ENCODE results near the gene ATIC.

Gene ATIC

GRCh38 chr2:215283221-215283620 is 28.6 kb upstream of the ATIC start:
- Histone ChIP-seq H3K9me3 (ENCODE audit: control insufficient read depth, insufficient read depth, low read depth, low read length) (no peaks in the 10 kb centered on the region), H3K27ac (ENCODE audit: extremely low read depth, low read depth, low read length) (no peak overlapping the region), H3K4me1 (ENCODE audit: control insufficient read depth, insufficient read depth, low read length) (no peaks in the 10 kb centered on the region), H3K36me3 (ENCODE audit: control insufficient read depth in 2 of 2, insufficient read depth in 1 of 2, low read length in 2 of 2) (no peaks in the 10 kb centered on the region), H3K4me3 (ENCODE audit: low read depth, low read length) (no peak overlapping the region)
- POLR2A ChIA-PET, result no interaction called here
- TF ChIP-seq, protein P1, sequence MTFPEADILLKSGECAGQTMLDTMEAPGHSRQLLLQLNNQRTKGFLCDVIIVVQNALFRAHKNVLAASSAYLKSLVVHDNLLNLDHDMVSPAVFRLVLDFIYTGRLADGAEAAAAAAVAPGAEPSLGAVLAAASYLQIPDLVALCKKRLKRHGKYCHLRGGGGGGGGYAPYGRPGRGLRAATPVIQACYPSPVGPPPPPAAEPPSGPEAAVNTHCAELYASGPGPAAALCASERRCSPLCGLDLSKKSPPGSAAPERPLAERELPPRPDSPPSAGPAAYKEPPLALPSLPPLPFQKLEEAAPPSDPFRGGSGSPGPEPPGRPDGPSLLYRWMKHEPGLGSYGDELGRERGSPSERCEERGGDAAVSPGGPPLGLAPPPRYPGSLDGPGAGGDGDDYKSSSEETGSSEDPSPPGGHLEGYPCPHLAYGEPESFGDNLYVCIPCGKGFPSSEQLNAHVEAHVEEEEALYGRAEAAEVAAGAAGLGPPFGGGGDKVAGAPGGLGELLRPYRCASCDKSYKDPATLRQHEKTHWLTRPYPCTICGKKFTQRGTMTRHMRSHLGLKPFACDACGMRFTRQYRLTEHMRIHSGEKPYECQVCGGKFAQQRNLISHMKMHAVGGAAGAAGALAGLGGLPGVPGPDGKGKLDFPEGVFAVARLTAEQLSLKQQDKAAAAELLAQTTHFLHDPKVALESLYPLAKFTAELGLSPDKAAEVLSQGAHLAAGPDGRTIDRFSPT (tag by site-specific recombination; IDR thresholded peaks at IDR 0.05), result no peak
- CTCF ChIA-PET, result no interaction called here

GRCh38 chr2:215286309-215286708 is 25.6 kb upstream of the ATIC start:
- CTCF ChIA-PET, result no interaction called here
- H3K9me3 ChIP-seq (ENCODE audit: control insufficient read depth, insufficient read depth, low read depth, low read length), result no peaks in the 10 kb centered on the region
- no peak overlapping the region for H3K4me3 ChIP-seq (ENCODE audit: low read depth, low read length)
- H3K4me1 ChIP-seq (ENCODE audit: control insufficient read depth, insufficient read depth, low read length), result no peaks in the 10 kb centered on the region
- no peaks in the 10 kb centered on the region for H3K36me3 ChIP-seq (ENCODE audit: control insufficient read depth in 2 of 2, insufficient read depth in 1 of 2, low read length in 2 of 2)
- TF ChIP-seq, protein P2, sequence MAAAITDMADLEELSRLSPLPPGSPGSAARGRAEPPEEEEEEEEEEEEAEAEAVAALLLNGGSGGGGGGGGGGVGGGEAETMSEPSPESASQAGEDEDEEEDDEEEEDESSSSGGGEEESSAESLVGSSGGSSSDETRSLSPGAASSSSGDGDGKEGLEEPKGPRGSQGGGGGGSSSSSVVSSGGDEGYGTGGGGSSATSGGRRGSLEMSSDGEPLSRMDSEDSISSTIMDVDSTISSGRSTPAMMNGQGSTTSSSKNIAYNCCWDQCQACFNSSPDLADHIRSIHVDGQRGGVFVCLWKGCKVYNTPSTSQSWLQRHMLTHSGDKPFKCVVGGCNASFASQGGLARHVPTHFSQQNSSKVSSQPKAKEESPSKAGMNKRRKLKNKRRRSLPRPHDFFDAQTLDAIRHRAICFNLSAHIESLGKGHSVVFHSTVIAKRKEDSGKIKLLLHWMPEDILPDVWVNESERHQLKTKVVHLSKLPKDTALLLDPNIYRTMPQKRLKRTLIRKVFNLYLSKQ (tag by site-specific recombination; IDR thresholded peaks at IDR 0.05; ENCODE audit: borderline replicate concordance), result no peak
- no peak overlapping the region for H3K27ac ChIP-seq (ENCODE audit: extremely low read depth, low read depth, low read length)
- POLR2A ChIA-PET, result interaction anchor here (0.8 kb wide), 1 partner anchor 195 kb away, joined by 5 read pairs; no protein-coding TSS in a partner anchor

DNA sequence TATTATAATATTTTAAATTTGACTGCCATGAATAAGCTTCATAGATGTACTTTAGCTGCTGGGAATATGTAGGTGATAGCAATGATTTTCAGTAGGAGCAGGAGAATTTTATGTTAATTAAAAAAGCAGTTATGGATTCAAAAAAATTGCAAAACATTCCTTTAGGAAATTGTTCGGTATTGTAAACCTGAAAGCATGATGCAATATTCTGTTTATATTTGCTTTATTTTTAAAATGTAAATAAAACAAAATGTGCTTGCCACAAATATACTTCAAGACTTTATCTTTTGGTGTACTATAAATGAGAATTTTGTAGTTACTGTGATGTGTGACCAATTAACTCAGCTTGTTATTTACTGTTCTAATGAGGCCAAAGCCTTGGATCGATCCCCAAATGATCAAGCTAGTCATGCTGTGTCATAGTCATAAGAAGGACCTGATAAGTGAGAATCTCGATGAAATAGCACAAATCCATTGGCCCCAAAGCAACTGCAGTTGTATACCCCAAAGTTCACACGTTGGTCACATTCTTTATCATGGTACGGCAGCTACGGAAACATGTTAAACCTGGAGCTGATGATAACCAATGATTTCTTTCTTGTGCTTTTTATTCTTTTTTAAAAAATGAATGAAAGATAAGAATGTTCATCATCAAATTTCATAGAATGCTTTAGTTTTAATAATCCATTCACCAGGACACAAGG is 23.6 kb upstream of the ATIC start:
- no peaks in the 10 kb centered on the region for H3K9me3 ChIP-seq (ENCODE audit: control insufficient read depth, insufficient read depth, low read depth, low read length)
- ChIA-PET POLR2A (interaction anchor here (0.5 kb wide), 1 partner anchor 42 kb away, joined by 3 read pairs; no protein-coding TSS in a partner anchor), CTCF (interaction anchor here (0.6 kb wide), 1 partner anchor 18 kb away, joined by 9 read pairs; no protein-coding TSS in a partner anchor)
- H3K4me3 ChIP-seq (ENCODE audit: low read depth, low read length), result no peak overlapping the region
- H3K27ac ChIP-seq (ENCODE audit: extremely low read depth, low read depth, low read length), result no peak overlapping the region
- no peaks in the 10 kb centered on the region for H3K36me3 ChIP-seq (ENCODE audit: control insufficient read depth in 2 of 2, insufficient read depth in 1 of 2, low read length in 2 of 2)
- H3K4me1 ChIP-seq (ENCODE audit: control insufficient read depth, insufficient read depth, low read length), result no peaks in the 10 kb centered on the region
- no peak for TF ChIP-seq ZNF76 (tag by site-specific recombination; IDR thresholded peaks at IDR 0.05; ENCODE audit: borderline replicate concordance, low read depth)
- no peak for TF ChIP-seq ZNF416 (tag by site-specific recombination; IDR thresholded peaks at IDR 0.05)
- TF ChIP-seq ZNF677 (tag by site-specific recombination; IDR thresholded peaks at IDR 0.05), result no peak
- no peak for TF ChIP-seq ZNF830 (tag by site-specific recombination; IDR thresholded peaks at IDR 0.05; ENCODE audit: low read depth)
- TF ChIP-seq ZNF510 (tag by site-specific recombination; IDR thresholded peaks at IDR 0.05; ENCODE audit: insufficient replicate concordance), result no peak
- TF ChIP-seq ZNF366 (tag by site-specific recombination; conservative IDR thresholded peaks at IDR 0.05), result no peak
- no peak for TF ChIP-seq ZNF530 (tag by site-specific recombination; IDR thresholded peaks at IDR 0.05; ENCODE audit: low read depth)
- TF ChIP-seq ZNF324 (tag by site-specific recombination; IDR thresholded peaks at IDR 0.05), result no peak
- no peak for TF ChIP-seq ZNF670 (tag by site-specific recombination; IDR thresholded peaks at IDR 0.05; ENCODE audit: low read depth)
- no peak for TF ChIP-seq ZXDB (tag by site-specific recombination; IDR thresholded peaks at IDR 0.05)
- no peak for TF ChIP-seq PRDM1 (tag by site-specific recombination; IDR thresholded peaks at IDR 0.05)
- no peak for TF ChIP-seq ZBTB10 (tag by site-specific recombination; IDR thresholded peaks at IDR 0.05)
- TF ChIP-seq ZNF148 (tag by site-specific recombination; IDR thresholded peaks at IDR 0.05; ENCODE audit: borderline replicate concordance), result no peak
- no peak for TF ChIP-seq ZNF548 (tag by site-specific recombination; IDR thresholded peaks at IDR 0.05)
- TF ChIP-seq REST (tag by site-specific recombination; IDR thresholded peaks at IDR 0.05), result no peak
